GM21360 (cell line): ENCODE results near the gene PID1.
"Not testable (repeated sequence)": the region's sequence is repeated elsewhere in the genome, so short reads cannot be mapped to it uniquely, and the experiment has no call there.

Experiments
- ATAC-seq: cut with Tn5 transposase; IDR thresholded peaks from one replicate; pipeline ENCODE4 v1.9.1; 2021; ENCODE audit warnings: mild to moderate bottlenecking, moderate library complexity; ENCODE audit not compliant: unreplicated experiment

PID1 gene

DNA sequence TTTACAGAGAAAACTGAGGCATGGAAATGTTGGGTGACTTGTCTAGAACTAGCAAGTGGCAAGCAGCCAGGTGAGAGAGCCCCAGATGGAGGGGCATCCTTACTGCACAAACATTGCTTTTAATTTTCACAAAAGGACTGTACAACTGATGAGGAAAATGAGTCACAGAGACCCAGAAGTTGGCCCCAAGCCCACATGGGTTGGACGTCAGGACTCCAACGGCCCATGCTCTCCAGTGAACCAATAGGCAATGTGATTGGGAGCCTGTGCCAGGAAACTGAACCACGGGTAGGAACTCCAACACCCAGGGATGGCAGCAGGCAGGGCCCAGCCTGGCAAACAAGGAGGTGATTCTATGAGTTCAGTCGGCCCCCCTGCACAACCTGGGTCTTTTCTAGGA, 50.8 kb downstream of the PID1 start:
- ATAC-seq: no peak

DNA sequence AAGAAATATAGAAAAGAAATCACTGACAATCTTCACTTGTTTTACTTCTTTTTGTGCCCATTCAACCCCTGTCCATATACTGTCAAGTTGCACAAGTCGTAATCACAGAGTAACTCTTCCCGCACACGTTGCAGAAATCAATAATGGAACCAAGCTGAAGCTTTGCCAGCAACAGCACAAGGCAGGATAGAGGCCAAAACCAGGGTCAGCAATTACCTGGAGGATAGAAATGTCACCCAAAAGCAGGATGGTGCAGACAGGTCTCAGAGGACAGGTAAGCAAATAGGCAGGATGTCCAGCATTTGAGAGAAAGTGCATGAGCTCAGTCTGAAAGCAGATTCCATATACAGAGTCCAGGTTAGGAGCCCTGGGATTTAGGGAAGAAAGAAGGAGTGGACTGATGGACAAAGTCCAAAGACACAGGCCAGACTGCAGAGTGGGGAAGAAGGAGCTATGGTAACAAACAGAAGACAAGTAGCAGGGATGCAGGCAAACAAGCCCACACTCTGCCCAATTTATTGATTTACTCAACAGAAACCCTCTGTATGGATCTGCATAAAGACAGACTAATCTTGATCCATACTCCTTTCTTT, 52.7 kb downstream of the PID1 start:
- no peak for ATAC-seq

DNA sequence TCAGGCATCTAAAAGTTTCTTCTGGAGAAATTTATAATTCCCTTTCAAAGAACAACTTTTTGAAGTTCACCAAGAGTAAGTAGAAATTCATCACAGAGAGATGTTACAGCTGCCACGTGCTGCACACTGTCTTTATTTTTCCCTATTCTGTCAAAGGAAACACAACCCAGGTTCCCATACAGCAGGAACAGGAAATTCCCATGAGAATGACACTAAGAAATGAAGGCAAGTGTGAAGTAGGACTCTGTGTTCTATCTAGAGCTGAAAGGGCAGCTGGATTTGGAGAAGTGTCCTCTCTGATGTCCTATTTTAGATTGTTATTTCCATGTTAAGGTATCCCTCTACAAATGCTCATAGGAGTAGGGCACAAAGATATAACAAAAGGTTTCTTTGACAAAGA, 58.8 kb downstream of the PID1 start:
- ATAC-seq: no peak

DNA sequence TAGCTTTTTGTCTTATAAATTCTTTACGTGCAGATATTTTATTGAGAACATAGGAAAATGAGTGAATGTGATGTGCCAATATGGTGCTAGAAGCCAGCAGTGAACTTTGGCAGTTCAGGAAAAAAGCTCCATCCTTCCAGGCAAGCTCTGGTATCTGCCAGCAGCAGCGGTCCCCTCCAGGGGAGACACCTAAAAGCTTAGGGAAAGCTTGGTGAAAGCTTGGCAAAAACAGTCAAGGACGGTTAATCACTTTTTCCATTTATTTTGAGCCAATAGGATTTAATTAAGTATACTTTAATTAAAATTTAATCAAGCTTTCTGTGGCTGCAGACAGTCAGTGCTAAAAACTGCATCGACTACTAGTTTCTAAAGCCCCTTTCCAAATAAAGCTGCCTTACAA, 60.4 kb downstream of the PID1 start:
- ATAC-seq: no peak

DNA sequence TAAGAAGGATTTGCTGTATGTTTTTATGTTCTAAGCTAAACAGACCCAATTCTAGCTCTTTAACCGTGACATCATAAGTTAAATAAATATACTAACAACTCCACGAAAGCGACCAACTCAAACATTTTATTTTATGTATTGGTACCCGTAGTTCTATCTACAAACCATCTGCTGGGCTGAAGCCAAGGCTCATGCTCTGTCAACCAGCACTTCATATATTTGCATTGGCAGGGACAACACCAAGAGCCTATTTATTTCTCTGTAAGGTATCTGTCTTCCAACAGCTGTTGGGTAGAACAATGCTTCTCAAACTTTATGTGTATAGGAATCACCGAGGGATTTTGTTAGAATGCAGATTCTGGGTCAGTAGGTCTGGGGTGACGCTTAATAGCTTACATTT, 64.5 kb downstream of the PID1 start:
- ATAC-seq: no peak

DNA sequence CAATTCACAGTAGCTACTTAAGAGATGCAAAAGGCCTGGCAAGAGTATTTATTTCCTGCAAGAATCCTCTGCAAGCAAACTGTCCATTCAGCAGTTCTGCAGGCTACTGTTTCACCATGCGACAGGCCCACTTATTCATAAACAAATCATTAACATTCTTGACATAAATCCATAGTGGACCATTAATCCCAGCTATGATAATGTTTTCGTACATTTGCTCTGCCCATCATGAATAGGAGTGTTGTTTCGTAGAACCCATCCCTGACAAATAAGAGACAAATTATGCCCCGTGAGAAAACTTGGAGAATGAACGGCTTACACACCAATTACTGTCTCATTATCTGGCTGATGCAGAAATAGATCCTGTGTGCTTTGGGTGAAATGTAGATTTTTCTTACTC, 65.4 kb downstream of the PID1 start:
- ATAC-seq: no peak

DNA sequence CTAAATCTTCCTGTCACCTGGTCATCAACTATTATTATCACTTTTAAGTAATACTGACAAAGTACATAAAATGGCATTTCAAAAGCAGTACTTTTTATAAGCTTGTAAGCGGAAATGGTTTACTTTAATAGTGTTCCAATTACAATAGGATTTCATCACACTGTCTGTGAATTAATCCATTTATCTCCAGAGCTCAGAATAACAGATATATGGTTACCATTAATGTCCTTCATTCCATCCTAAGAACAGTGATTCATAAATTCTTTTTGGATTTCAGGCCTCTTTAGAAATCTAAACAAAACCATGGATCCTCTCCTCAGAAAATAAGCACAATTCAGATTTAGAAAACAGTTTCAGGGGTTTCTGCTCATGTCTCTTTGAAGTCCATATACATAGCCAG, 68.4 kb downstream of the PID1 start:
- ATAC-seq: no peak

DNA sequence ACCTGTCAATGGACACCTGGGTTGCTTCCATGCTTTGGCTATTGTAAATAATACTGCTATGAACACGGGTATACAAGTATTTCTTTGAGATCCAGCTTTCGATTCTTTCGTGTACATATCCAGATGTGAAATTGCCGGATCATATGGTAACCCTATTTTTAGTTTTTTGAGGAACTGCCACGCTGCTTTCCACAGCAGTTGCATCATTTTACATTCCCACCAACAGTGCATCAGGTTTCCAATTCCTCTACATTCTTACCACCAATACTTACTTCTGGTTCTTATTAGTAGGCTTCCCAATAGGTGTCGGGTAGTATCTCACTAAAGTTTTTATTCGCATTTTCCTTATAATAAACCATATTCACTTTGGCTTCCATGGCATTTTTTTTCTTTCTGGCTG, 69.6 kb downstream of the PID1 start:
- ATAC-seq: no peak

DNA sequence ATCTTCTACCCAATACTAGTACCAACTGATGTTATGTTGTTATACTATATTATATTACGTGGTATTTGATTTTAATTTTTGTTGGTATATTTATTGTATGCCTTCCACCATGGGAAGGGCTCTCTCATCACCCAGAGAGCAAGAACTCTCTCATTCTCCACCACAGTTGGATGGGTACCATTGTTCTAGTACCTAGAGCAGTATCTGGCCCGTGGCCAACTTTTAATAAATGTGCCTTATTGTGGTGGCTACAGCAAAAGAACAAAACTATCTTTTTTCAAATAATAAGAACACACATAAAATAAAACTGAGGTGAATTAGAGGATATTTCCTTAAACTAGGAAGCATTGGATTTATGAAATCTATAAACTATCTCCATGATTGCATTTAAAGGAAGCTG, 71.8 kb downstream of the PID1 start:
- no peak for ATAC-seq

DNA sequence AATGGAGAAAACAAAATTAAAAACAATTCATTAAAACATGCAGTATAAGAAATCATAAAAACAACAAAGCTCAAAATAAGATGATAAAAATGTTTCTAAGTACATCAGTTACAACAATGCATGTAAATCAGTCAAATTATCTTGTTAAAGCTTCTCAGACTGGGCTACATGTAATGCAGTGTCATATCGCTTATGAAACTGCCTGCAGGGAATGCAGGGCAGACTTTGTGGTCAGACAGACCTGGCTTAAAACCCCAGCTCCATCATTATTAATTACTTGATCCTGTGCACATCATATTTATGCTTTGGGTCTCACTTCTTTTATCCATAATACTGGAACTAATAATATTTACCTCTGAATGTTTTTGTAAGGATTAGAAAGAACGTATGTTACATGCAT, 74.6 kb downstream of the PID1 start:
- no peak for ATAC-seq

DNA sequence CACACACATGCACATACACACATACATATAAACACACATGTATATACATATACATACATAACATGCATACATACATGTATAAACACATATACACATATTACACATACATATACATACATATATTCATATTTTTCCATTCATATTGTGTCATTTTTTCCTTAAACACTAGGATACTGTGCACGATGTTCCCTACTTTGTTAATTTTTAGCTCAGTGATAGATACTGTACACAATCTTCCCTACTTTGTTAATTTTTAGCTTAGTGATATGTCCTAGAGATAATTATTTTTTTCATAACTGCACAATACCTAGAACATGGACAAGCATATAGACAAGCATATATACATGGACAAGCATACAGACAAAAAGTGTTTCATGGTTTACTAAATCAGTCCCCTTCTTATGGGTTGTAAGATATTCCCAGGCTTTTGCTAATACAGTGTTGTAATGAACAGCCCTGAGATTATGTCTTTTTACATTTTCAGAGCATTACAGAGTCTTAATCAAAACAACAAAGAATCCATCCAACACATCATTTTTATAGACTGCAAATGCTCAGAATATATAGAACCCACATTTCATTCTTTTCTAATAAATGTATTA, 75.6 kb downstream of the PID1 start:
- ATAC-seq: no peak

DNA sequence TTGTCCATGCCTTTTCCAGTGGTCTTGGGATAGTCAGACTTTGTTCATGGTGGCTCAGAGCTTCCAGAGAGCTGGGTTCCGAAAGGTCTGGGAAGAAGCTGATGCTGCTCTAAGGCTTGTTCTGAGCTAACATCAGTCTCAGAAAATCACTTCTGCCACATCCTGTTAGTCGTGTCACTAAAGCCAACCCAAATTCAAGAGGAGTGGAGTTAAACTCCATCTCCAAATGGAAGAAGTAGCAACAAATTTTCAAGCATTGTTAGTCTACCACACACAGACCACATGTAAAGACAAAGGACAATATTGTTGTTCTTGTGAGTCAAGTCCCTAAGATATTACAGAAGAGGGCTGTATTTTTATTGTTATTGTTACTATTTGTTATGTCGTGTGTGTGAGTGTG, 77.8 kb downstream of the PID1 start:
- ATAC-seq: no peak

DNA sequence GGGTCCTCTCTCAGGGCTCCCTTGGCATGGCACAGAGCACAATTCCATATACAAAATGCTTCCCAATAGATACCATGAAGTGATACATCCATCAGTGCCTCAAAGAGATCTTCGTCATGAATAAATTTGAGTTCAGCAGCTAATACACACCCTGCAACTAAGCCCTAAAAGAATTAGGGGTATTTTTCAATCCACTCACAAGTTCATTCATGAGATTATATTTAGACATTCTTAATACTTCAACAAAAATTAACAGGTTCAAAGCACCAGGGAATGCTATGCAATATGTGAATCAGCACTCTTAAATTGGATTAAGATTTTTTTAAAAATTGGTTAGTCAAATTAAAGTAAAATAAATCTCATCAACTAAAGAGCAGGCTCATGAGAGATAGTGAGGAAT, 79.7 kb downstream of the PID1 start:
- no peak for ATAC-seq

DNA sequence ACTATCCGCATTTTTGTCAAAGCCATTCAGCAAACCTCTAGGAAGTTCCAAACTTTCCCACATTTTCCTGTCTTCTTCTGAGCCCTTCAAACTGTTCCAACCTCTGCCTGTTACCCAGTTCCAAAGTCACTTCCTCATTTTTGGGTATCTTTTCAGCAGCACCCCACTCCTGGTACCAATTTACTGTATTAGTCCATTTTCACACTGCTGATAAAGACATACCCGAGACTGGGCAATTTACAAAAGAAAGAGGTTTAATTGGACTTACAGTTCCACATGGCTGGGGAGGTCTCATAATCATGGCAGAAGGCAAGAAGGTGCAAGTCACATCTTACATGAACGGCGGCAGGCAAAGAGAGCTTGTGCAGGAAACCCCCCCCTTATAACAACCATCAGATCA, 84.0 kb downstream of the PID1 start:
- not testable (repeated sequence) for ATAC-seq

DNA sequence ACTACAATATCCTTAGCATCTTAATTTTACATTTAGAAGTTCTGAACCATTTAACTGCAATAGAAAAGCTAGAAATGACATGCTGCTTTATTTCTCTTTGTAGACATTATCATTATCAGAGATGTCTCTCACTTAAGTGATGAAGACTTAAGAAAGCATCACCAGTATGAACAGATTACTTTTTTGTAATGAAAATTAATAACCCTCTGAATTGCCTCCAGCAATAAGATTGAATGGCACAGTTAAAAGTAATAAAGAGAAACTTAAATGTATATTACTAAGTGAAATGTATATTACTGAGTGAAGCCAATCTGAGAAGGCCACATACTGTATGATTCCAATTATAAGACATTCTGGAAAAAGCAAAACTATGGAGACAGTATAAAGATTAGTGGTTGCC, 89.4 kb downstream of the PID1 start:
- no peak for ATAC-seq

DNA sequence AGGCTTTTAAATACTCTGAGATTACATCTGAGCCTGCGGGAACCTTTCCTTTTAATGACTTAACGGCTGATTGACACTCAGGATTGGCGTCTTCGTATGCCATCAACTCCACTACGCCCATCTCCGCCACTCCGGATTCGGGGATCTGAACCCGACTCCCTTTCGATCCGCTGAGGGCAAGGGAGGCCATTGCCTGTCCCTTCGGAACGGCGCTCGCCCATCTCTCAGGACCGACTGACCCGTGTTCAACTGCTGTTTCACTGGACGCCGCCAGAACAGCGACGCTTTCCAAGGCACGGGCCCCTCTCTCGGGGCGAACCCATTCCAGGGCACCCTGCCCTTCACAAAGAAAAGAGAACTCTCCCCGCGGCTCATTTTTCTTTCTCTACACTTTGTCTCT, 90.4 kb downstream of the PID1 start:
- no peak for ATAC-seq

DNA sequence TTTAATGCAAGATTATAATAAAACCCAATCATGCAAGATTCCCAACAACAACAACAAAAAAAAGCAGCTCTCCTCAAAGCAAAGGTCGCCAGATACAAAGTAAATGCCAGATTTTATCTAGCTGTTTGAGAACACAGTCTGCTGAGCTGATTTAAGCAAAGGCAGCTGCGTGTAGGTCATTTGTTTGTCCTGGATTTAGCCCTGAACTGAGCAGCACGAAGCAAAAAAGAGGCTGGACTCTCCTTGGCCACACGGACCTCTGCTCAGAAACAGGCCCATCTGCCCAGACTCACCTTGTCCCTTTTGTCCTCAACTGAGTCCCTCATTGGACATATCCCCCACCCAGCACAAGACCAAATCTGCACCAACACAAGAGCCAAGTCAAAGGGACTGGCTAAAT, 91.5 kb downstream of the PID1 start:
- no peak for ATAC-seq

DNA sequence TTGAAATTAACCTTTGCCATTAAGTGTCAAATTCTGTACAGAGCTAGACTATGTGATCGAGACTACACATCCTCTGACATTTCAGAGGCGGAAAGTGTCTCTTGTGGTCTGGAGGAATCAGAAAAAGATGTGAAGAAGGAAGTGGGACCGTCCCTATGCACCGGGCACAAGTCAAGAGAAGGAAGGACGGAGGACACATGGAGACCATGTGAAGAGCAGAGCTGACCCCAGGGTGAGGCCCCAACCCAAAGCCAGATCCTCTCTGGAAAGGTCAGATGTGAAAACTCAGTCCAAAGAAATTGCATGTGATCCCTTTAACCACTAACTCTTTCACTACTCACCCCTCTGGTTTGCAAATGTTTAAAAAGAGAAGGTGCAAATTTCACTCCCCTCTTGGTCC, 92.4 kb downstream of the PID1 start:
- ATAC-seq: no peak

DNA sequence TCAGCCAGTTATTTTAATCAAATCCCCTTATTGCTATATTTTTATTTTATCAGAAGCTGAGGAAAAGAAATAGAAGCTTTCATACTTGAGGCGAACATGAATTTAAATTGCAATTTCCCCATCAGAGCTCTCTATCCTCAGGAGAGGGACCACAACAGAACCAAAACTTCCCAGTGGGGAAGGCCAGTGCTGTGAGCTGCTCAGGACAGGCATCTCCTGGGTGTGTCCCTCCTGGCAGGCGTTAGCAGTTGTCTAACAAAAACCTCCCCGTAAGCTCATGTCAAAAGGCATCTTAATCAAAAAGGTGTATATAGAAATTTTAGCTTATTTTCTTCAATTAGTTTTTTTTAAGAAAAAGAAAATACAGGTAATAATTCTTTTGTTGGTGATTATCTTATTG, 93.0 kb downstream of the PID1 start:
- no peak for ATAC-seq

DNA sequence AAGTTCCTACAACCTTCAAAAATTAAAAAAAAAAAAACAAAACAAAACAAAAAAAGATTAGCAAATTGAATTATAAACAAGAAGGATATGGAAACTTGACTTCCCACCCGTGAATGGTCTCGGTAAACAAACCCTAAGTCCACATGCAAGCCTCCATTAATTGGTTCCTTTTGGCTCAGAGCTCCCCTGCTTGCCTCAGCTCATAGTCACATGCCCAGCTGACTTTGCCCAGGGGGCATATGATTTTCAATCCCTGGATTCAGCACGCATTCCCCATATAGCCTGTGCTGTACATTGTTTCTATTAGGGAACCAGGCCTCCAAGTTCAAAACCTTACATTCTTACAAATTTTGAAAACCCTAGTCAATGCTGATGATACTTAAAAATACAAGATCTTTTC, 95.0 kb downstream of the PID1 start:
- ATAC-seq: no peak

DNA sequence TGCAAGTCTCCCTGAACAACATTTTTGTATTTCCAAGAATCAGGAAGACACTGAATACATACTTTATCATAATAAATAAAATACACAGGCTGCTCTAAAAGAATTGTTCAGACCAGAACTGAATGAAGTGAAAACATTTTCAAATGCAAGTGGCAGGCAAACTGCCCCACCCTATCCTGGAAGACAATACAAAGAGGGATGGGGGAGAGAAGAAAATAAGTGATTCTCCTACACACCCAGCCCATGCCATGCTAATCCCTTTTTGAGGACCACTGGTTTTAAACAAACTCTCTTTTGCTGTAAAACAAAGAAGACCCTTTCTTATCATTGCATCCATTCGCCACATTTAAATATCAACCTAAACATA, 95.6 kb downstream of the PID1 start:
- ATAC-seq: no peak

DNA sequence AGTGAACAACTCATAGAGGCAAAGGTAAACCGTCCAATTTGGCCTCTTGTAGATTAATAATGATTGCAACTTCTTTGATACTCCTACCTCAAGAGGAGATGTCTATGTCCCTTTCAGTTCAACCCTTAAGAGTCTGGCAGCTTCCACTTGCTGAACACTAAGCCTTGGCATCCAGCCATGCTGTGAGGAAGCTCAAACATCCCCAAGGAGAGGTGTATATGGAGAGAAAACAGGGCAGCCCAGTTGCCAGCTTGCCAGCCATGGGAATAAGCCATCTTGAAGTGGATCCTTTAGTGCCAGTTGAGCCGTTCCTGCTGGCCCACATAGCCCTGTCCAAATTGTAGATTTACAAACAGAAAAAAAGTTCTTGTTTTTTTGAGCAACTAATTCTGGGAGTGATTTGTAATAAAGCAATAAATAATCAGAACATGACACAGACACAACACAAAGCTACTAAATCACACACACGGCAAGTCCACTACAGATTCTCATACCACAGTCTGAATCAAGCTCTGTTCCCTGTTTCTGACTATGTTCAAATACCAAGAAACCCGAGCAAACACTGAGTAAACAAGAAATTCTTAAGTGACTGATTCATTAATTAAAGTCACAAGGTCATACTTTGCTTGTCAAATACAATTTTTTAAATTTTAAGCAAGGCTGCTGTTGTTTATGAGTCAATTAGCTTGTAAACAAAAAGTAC, 96.1 kb downstream of the PID1 start:
- no peak for ATAC-seq

DNA sequence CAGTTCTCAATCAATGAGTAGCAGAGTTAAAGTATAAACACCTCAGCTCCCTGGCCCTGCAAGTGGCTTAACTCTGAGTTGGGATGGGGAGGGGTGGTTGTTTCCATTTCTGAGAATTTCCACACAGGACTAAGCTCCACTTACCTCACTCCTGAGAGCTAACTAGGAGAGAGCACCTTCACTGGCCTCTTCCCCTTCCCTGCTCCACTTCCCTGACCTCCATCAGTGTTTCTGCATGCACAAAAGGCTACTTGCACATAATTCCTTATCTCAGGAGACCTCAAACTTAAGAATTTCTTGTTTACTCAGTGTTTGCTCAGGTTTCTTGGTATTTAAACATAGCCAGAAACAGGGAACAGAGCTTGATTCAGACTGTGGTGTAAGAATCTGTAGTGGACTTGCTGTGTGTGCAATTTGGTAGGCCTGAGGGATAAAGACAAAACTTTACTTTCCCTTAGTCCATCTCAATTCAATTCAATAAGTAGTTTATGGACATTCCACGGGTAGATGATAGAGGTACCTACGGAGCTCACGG, 97.2 kb downstream of the PID1 start:
- no peak for ATAC-seq
